Effector memory CD8-positive, alpha-beta T cell (primary cell): ENCODE data around the gene RIMBP2.
"Not testable (repeated sequence)": the region's sequence is repeated elsewhere in the genome, so short reads cannot be mapped to it uniquely, and the experiment has no call there.

Source experiments
- ATAC-seq: fragments of 150-1000 bp; cut with Tn5 transposase; replicated peaks from 2 replicates; pipeline ENCODE4 v1.10.0; 2021; ENCODE audit warnings: mild to moderate bottlenecking, moderate library complexity
- DNase-seq, 3 experiments: peaks; one replicate each; pipeline ENCODE4 v3.0.0; 2021
- H3K27ac Mint-ChIP-seq, 2 donors: one replicate each; pipeline ENCODE4 v1.8.0; 2022; ENCODE audit warnings: mild to moderate bottlenecking in 2 of 2, mixed read lengths in 2 of 2, moderate library complexity in 2 of 2
- H3K27me3 Mint-ChIP-seq, 2 donors: one replicate each; pipeline ENCODE4 v1.8.0; 2022; ENCODE audit warnings: mixed read lengths in 2 of 2
- H3K36me3 Mint-ChIP-seq: one replicate; pipeline ENCODE4 v1.8.0; 2022; ENCODE audit warnings: mild to moderate bottlenecking, moderate library complexity, mixed read lengths; ENCODE audit not compliant: insufficient read depth
- H3K4me1 Mint-ChIP-seq, 2 donors: one replicate each; pipeline ENCODE4 v1.8.0; 2022; ENCODE audit warnings: low read depth in 2 of 2, mixed read lengths in 2 of 2
- H3K4me3 Mint-ChIP-seq, 2 donors: one replicate each; pipeline ENCODE4 v1.8.0; 2022; ENCODE audit warnings: mild to moderate bottlenecking in 2 of 2, mixed read lengths in 2 of 2, moderate library complexity in 2 of 2
- H3K9me3 Mint-ChIP-seq, 2 donors: one replicate each; pipeline ENCODE4 v1.8.0; 2022; ENCODE audit warnings: mixed read lengths in 2 of 2

RIMBP2 gene

GRCh38 chr12:130646716-130647370 lies 69.3 kb downstream of the RIMBP2 start:
- H3K27ac Mint-ChIP-seq = no peak overlapping the region

GRCh38 chr12:130646191-130646590 lies 69.9 kb downstream of the RIMBP2 start:
- not testable (repeated sequence) for H3K4me1 Mint-ChIP-seq, H3K4me3 Mint-ChIP-seq, ATAC-seq, H3K27ac Mint-ChIP-seq, H3K36me3 Mint-ChIP-seq, DNase-seq
- peaks cover 3 to 11% of the 10 kb centered on the region in 2 donors for H3K9me3 Mint-ChIP-seq
- H3K27me3 Mint-ChIP-seq = peaks cover 0 to 22% of the 10 kb centered on the region in 2 donors

More at GRCh38 chr12:130646716-130647370, 69.3 kb downstream of the RIMBP2 start:
- no peaks in the 10 kb centered on the region for H3K4me1 Mint-ChIP-seq
- ATAC-seq (no peak), DNase-seq (no peak)
- no peaks in the 10 kb centered on the region for H3K36me3 Mint-ChIP-seq
- H3K27me3 Mint-ChIP-seq = peaks cover 0 to 23% of the 10 kb centered on the region in 2 donors
- peaks cover 3 to 11% of the 10 kb centered on the region in 2 donors for H3K9me3 Mint-ChIP-seq
- no peak overlapping the region for H3K4me3 Mint-ChIP-seq

- Mint-ChIP-seq H3K27ac (no peak overlapping the region), H3K36me3 (no peaks in the 10 kb centered on the region), H3K4me3 (no peak overlapping the region), H3K4me1 (no peaks in the 10 kb centered on the region), H3K9me3 (peaks cover 3 to 11% of the 10 kb centered on the region in 2 donors), H3K27me3 (peaks cover 0 to 17% of the 10 kb centered on the region in 2 donors)
- DNase-seq (no peak), ATAC-seq (no peak)
Measured at GRCh38 chr12:130645751-130646150, 70.3 kb downstream of the RIMBP2 start.

- Mint-ChIP-seq H3K27me3 (peaks cover 0 to 9% of the 10 kb centered on the region in 2 donors), H3K9me3 (peaks cover 0 to 11% of the 10 kb centered on the region in 2 donors), H3K27ac (no peak overlapping the region), H3K4me3 (no peak overlapping the region), H3K36me3 (no peaks in the 10 kb centered on the region), H3K4me1 (no peaks in the 10 kb centered on the region)
- DNase-seq (no peak), ATAC-seq (no peak)
Measured at GRCh38 chr12:130644566-130644965, 71.5 kb downstream of the RIMBP2 start.

- Mint-ChIP-seq H3K4me1 (no peaks in the 10 kb centered on the region), H3K27ac (no peak overlapping the region)
Measured at GRCh38 chr12:130644146-130644545, 72.0 kb downstream of the RIMBP2 start.

GRCh38 chr12:130642856-130643255 lies 73.2 kb downstream of the RIMBP2 start:
- no peak for ATAC-seq
- H3K4me1 Mint-ChIP-seq = no peaks in the 10 kb centered on the region
- H3K9me3 Mint-ChIP-seq = peaks cover 0 to 11% of the 10 kb centered on the region in 2 donors
- no peak overlapping the region for H3K27ac Mint-ChIP-seq
- H3K27me3 Mint-ChIP-seq = peaks cover 0 to 9% of the 10 kb centered on the region in 2 donors
- DNase-seq = no peak
- no peak overlapping the region for H3K4me3 Mint-ChIP-seq
- no peaks in the 10 kb centered on the region for H3K36me3 Mint-ChIP-seq

More at GRCh38 chr12:130644146-130644545, 72.0 kb downstream of the RIMBP2 start:
- H3K9me3 Mint-ChIP-seq = peaks cover 0 to 11% of the 10 kb centered on the region in 2 donors
- DNase-seq (no peak), ATAC-seq (no peak)
- H3K36me3 Mint-ChIP-seq = no peaks in the 10 kb centered on the region
- no peak overlapping the region for H3K4me3 Mint-ChIP-seq
- peaks cover 0 to 9% of the 10 kb centered on the region in 2 donors for H3K27me3 Mint-ChIP-seq

- Mint-ChIP-seq H3K4me1 (no peaks in the 10 kb centered on the region), H3K27me3 (peaks cover 0 to 17% of the 10 kb centered on the region in 2 donors), H3K36me3 (no peaks in the 10 kb centered on the region), H3K27ac (no peak overlapping the region), H3K9me3 (peaks cover 0 to 11% of the 10 kb centered on the region in 2 donors), H3K4me3 (no peak overlapping the region)
- DNase-seq = no peak
- ATAC-seq = no peak
Measured at GRCh38 chr12:130641533-130642184, 74.4 kb downstream of the RIMBP2 start.

GRCh38 chr12:130640901-130641300 lies 75.2 kb downstream of the RIMBP2 start:
- Mint-ChIP-seq H3K4me1 (no peaks in the 10 kb centered on the region), H3K27ac (no peak overlapping the region), H3K36me3 (no peaks in the 10 kb centered on the region), H3K4me3 (no peak overlapping the region), H3K27me3 (peaks cover 5 to 24% of the 10 kb centered on the region in 2 donors), H3K9me3 (peaks cover 0 to 11% of the 10 kb centered on the region in 2 donors)
- DNase-seq (no peak), ATAC-seq (no peak)

- no peak for DNase-seq
- H3K4me3 Mint-ChIP-seq = no peak overlapping the region
- H3K27me3 Mint-ChIP-seq = peaks cover 9 to 28% of the 10 kb centered on the region in 2 donors
- no peak for ATAC-seq
- H3K4me1 Mint-ChIP-seq = no peaks in the 10 kb centered on the region
- H3K9me3 Mint-ChIP-seq = peaks cover 0 to 11% of the 10 kb centered on the region in 2 donors
- H3K27ac Mint-ChIP-seq = no peak overlapping the region
- no peaks in the 10 kb centered on the region for H3K36me3 Mint-ChIP-seq
Measured at GRCh38 chr12:130640496-130640895, 75.6 kb downstream of the RIMBP2 start.

GRCh38 chr12:130639476-130640424 lies 76.3 kb downstream of the RIMBP2 start:
- H3K27me3 Mint-ChIP-seq = peaks cover 16 to 36% of the 10 kb centered on the region in 2 donors
- no peaks in the 10 kb centered on the region for H3K4me1 Mint-ChIP-seq
- no peaks in the 10 kb centered on the region for H3K36me3 Mint-ChIP-seq
- ATAC-seq (no peak), DNase-seq (no peak)
- H3K4me3 Mint-ChIP-seq = no peak overlapping the region
- no peak overlapping the region for H3K27ac Mint-ChIP-seq
- H3K9me3 Mint-ChIP-seq = peaks cover 0 to 11% of the 10 kb centered on the region in 2 donors

GRCh38 chr12:130636370-130636769 lies 79.7 kb downstream of the RIMBP2 start:
- Mint-ChIP-seq H3K9me3 (no peaks in the 10 kb centered on the region), H3K4me3 (no peak overlapping the region), H3K36me3 (no peaks in the 10 kb centered on the region), H3K27me3 (peaks cover 16 to 45% of the 10 kb centered on the region in 2 donors), H3K4me1 (no peaks in the 10 kb centered on the region), H3K27ac (no peak overlapping the region)
- ATAC-seq (no peak), DNase-seq (no peak)

GRCh38 chr12:130634866-130635265 lies 81.2 kb downstream of the RIMBP2 start:
- Mint-ChIP-seq H3K4me1 (no peaks in the 10 kb centered on the region), H3K27me3 (peaks cover 16 to 45% of the 10 kb centered on the region in 2 donors), H3K4me3 (no peak overlapping the region), H3K27ac (no peak overlapping the region), H3K9me3 (peaks cover 3 to 9% of the 10 kb centered on the region in 2 donors), H3K36me3 (no peaks in the 10 kb centered on the region)
- no peak for ATAC-seq
- no peak for DNase-seq

GRCh38 chr12:130633771-130634170 lies 82.3 kb downstream of the RIMBP2 start:
- Mint-ChIP-seq H3K4me1 (no peaks in the 10 kb centered on the region), H3K27me3 (peaks cover 16 to 45% of the 10 kb centered on the region in 2 donors), H3K36me3 (no peaks in the 10 kb centered on the region), H3K9me3 (peaks cover 3 to 9% of the 10 kb centered on the region in 2 donors), H3K4me3 (no peak overlapping the region), H3K27ac (no peak overlapping the region)
- DNase-seq = no peak
- no peak for ATAC-seq
